Activated naive CD4-positive, alpha-beta T cell treated with anti-CD3 and anti-CD28 coated beads, Interleukin-2, amount 10 ng/mL, durations not matched to agents 7 days and 5 days (primary cell): ENCODE measurements around the gene TSC2.

Experiments
- CTCF ChIA-PET: fragments of 350-600 bp; sonication (Branson Sonifier 250); formaldehyde crosslinking; loops from one replicate; lab custom pipeline; 2021; ENCODE audit warnings: antibody characterized with exemption; lab: Charles Lee
- DNase-seq: peaks from one replicate; pipeline ENCODE4 v3.0.0-alpha.2; 2020
- H3K27ac Mint-ChIP-seq: one replicate; pipeline ENCODE4 v1.8.0; 2021; ENCODE audit warnings: mild to moderate bottlenecking, moderate library complexity, mixed read lengths
- H3K27me3 Mint-ChIP-seq: one replicate; pipeline ENCODE4 v1.8.0; 2021; ENCODE audit warnings: mild to moderate bottlenecking, mixed read lengths
- H3K36me3 Mint-ChIP-seq: one replicate; pipeline ENCODE4 v1.8.0; 2021; ENCODE audit warnings: mixed read lengths
- H3K4me1 Mint-ChIP-seq: one replicate; pipeline ENCODE4 v1.8.0; 2021; ENCODE audit warnings: mixed read lengths
- H3K4me3 Mint-ChIP-seq: one replicate; pipeline ENCODE4 v1.8.0; 2021; ENCODE audit warnings: mild to moderate bottlenecking, moderate library complexity, mixed read lengths
- H3K9me3 Mint-ChIP-seq: one replicate; pipeline ENCODE4 v1.8.0; 2021; ENCODE audit warnings: mixed read lengths

Gene TSC2

GRCh38 chr16:2070576-2071453 lies 23.0 kb downstream of the TSC2 start:
- Mint-ChIP-seq H3K36me3 (peaks cover 16% of the 10 kb centered on the region), H3K4me3 (no peak overlapping the region), H3K27me3 (no peaks in the 10 kb centered on the region), H3K4me1 (no peaks in the 10 kb centered on the region), H3K9me3 (no peaks in the 10 kb centered on the region), H3K27ac (peak overlapping the region; percentile 50)
- no peak for DNase-seq
- CTCF ChIA-PET = no interaction called here

DNA sequence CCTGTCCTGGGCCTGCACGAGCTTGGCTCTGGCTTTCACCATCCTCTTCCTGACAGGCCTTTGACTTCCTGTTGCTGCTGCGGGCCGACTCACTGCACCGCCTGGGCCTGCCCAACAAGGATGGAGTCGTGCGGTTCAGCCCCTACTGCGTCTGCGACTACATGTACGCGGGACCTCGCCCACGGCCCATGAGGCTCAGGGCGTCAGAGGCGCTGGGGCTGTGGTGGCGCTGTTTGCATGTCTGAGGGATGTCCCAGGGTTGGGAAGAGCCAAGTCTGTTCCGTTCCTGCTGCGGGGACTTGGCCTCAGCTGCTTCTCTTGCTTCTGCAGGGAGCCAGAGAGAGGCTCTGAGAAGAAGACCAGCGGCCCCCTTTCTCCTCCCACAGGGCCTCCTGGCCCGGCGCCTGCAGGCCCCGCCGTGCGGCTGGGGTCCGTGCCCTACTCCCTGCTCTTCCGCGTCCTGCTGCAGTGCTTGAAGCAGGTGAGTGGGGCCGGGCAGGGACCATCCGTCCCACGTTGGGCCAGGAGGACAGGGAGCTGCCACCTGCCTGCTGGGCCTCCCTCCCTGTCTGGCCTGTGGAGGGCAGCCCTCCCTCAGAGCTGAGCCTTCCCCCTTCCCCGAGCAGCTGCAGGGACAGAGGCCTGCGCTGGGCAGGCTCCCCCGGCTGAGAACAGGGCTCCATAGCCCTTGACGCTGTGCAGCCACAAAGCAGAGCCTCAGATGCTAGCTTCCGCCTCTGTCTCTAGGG lies 23.8 kb downstream of the TSC2 start:
- DNase-seq = no peak
- no peaks in the 10 kb centered on the region for H3K27me3 Mint-ChIP-seq
- CTCF ChIA-PET = no interaction called here
- H3K36me3 Mint-ChIP-seq = peaks cover 10% of the 10 kb centered on the region
- H3K9me3 Mint-ChIP-seq = no peaks in the 10 kb centered on the region
- H3K4me3 Mint-ChIP-seq = no peak overlapping the region
- peak overlapping the region; percentile 65 for H3K27ac Mint-ChIP-seq
- no peaks in the 10 kb centered on the region for H3K4me1 Mint-ChIP-seq

DNA sequence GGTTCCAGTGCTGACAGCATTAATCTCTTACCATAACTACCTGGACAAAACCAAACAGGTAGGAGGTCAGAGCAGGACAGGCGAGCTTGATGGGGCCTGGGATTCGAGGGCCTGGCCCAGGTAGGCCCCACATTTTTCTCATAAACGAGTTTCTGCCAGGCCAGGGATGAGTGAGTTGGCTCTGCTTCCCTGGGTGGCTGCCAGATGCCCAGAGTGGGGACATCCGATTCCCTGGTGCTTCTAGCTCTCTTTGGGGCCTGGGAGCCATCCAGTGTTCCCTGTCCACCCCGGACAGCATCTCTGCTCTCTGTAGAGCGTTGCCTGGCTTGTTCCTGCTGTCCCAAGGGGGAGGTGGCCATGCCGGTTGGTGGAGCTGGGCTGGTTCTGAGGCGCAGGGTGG lies 25.1 kb downstream of the TSC2 start:
- Mint-ChIP-seq H3K4me1 (no peaks in the 10 kb centered on the region), H3K36me3 (peaks cover 9% of the 10 kb centered on the region), H3K4me3 (no peak overlapping the region), H3K27me3 (no peaks in the 10 kb centered on the region), H3K9me3 (no peaks in the 10 kb centered on the region), H3K27ac (no peak overlapping the region)
- DNase-seq = no peak
- CTCF ChIA-PET = no interaction called here

DNA sequence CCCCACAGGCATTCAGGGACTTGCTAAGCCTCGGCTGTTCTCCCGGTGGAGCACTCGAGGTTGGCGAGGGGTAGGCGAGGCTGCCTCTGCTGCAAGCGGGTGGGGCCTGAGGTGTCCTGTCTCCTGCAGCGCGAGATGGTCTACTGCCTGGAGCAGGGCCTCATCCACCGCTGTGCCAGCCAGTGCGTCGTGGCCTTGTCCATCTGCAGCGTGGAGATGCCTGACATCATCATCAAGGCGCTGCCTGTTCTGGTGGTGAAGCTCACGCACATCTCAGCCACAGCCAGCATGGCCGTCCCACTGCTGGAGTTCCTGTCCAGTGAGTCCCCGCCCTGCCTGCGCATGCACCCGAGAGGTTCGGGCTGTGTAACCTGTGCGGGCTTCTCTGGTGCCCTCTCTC lies 26.3 kb downstream of the TSC2 start:
- Mint-ChIP-seq H3K36me3 (peaks cover 6% of the 10 kb centered on the region), H3K27me3 (no peaks in the 10 kb centered on the region), H3K4me3 (no peak overlapping the region), H3K27ac (no peak overlapping the region), H3K9me3 (no peaks in the 10 kb centered on the region), H3K4me1 (no peaks in the 10 kb centered on the region)
- CTCF ChIA-PET = no interaction called here
- DNase-seq = no peak

DNA sequence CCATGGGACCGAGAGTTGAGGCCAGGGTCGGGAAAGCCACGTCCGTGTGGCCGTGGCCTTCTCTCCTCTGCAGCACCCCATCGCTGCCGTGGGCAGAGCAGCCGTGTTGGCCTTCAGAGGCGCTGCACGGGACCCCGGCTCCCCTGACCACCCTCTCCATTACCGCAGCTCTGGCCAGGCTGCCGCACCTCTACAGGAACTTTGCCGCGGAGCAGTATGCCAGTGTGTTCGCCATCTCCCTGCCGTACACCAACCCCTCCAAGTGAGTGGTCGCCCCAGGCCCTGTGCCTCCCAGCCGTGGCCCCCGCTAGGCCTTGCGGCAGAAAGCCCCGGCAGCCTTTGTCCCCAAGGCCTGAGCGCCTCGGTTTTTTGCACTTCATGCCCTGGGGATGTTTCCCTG lies 27.8 kb downstream of the TSC2 start:
- DNase-seq = no peak
- Mint-ChIP-seq H3K4me1 (no peaks in the 10 kb centered on the region), H3K27ac (no peak overlapping the region), H3K9me3 (no peaks in the 10 kb centered on the region), H3K27me3 (no peaks in the 10 kb centered on the region), H3K36me3 (peaks cover 6% of the 10 kb centered on the region), H3K4me3 (no peak overlapping the region)
- CTCF ChIA-PET = no interaction called here

DNA sequence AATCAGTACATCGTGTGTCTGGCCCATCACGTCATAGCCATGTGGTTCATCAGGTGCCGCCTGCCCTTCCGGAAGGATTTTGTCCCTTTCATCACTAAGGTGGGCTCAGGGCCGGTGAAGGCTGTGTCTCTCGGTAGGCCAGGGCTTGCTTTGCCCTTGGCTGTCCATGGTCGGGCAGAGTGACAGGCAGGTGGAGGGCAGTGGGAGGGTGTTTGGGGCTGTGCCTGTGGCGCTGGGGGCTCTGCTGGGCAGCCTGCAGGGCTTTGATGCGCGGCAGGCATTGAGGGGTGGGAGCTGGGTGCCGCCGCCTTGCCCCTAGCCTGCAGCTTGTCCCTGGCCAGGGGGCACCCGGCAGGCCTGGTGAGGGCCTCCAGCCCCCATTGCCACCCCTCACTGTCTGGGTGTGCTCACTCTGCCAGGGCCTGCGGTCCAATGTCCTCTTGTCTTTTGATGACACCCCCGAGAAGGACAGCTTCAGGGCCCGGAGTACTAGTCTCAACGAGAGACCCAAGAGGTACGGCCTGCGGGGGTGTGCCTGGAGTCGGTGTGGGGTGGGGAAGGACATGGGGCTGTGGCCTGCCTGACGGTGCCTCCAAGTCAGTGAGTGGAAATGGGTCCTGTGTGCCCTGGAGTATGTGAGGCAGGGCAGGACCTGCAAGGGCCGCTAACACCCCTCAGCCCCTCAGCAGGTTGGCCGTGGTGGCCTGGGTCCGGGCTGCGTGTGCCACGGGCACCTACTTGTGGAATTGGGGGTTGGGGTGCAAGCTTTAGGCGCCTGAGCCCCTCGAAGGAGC lies 28.5 kb downstream of the TSC2 start:
- Mint-ChIP-seq H3K27me3 (no peaks in the 10 kb centered on the region), H3K4me1 (no peaks in the 10 kb centered on the region), H3K4me3 (no peak overlapping the region), H3K36me3 (peaks cover 6% of the 10 kb centered on the region), H3K27ac (no peak overlapping the region), H3K9me3 (no peaks in the 10 kb centered on the region)
- DNase-seq = no peak
- CTCF ChIA-PET = no interaction called here

DNA sequence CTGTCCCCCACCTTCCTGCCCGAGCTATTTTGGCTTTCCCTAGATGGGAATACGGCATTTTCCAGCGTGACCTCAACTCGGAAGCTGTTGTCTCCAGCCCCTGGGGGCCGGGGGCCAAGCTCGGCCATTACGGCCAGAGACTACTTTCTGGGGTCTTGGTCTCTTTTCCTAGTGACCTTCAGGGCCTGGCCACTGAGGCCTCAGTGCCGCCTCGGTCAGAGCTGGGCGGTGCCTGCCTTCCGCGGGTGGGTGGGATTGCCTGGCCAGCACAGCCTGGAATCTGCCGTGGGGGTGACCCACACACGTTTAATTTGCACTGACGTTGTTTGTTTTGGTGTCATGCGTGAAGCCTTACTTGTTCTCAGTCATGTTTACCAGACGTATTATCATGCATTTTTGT lies 29.2 kb downstream of the TSC2 start:
- DNase-seq = no peak
- Mint-ChIP-seq H3K4me1 (no peaks in the 10 kb centered on the region), H3K4me3 (no peak overlapping the region), H3K27me3 (no peaks in the 10 kb centered on the region), H3K36me3 (peaks cover 6% of the 10 kb centered on the region), H3K27ac (no peak overlapping the region), H3K9me3 (no peaks in the 10 kb centered on the region)
- CTCF ChIA-PET = no interaction called here

- CTCF ChIA-PET = no interaction called here
- Mint-ChIP-seq H3K9me3 (no peaks in the 10 kb centered on the region), H3K36me3 (peaks cover 9% of the 10 kb centered on the region), H3K4me3 (no peak overlapping the region), H3K27me3 (no peaks in the 10 kb centered on the region), H3K4me1 (no peaks in the 10 kb centered on the region), H3K27ac (no peak overlapping the region)
- DNase-seq = no peak
Observed at GRCh38 chr16:2077696-2078095, 29.9 kb downstream of the TSC2 start.

DNA sequence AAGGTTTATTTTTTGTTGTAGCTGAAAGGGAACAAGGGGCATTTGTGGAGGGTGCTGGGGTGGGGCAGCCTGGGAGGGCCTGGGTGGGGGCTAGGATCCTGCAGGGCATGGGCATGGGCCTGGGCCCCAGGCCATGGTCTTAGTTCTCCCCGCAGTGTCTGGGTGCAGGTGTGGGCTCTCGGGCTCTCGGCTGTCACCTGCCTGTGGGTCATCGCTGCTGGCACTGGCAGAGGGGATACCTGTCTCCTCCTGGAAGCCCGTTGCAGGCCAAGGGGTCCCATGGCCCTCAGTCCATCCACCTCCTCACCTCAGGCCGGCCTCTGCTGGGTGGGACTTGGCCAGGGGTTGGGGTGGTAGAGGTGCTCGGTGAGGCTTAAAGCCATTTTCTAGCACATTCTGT lies 30.3 kb downstream of the TSC2 start:
- DNase-seq = no peak
- no peak overlapping the region for H3K4me3 Mint-ChIP-seq
- H3K9me3 Mint-ChIP-seq = no peaks in the 10 kb centered on the region
- H3K27me3 Mint-ChIP-seq = no peaks in the 10 kb centered on the region
- CTCF ChIA-PET = no interaction called here
- H3K27ac Mint-ChIP-seq = no peak overlapping the region
- peaks cover 9% of the 10 kb centered on the region for H3K36me3 Mint-ChIP-seq
- H3K4me1 Mint-ChIP-seq = no peaks in the 10 kb centered on the region

DNA sequence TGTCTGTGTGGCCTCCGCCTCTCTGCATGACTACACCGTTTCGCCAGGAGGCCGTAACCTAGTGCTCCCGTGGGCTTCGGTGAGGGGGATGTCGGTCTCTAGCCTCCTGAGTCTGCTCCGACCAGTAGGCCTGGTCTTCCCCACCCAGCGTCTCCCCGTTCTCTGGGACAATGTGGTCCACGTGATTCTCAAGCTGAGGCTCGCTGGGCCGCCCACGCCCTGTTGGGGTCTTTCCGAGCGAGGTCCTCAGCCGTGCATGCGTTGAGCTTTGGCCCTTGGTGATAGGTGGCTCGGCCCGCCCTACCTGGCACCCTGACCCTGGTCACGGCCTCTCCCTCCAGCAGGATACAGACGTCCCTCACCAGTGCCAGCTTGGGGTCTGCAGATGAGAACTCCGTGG lies 30.9 kb downstream of the TSC2 start:
- H3K27me3 Mint-ChIP-seq = no peaks in the 10 kb centered on the region
- peaks cover 8% of the 10 kb centered on the region for H3K36me3 Mint-ChIP-seq
- H3K4me1 Mint-ChIP-seq = no peaks in the 10 kb centered on the region
- H3K4me3 Mint-ChIP-seq = no peak overlapping the region
- no peak overlapping the region for H3K27ac Mint-ChIP-seq
- H3K9me3 Mint-ChIP-seq = no peaks in the 10 kb centered on the region
- CTCF ChIA-PET = interaction anchor here (0.7 kb wide), 1 partner anchor 74 kb away, joined by 3 read pairs; no protein-coding TSS in a partner anchor
- no peak for DNase-seq

GRCh38 chr16:2079311-2079800 lies 31.6 kb downstream of the TSC2 start:
- Mint-ChIP-seq H3K27ac (no peak overlapping the region), H3K9me3 (no peaks in the 10 kb centered on the region), H3K4me3 (no peak overlapping the region), H3K4me1 (no peaks in the 10 kb centered on the region), H3K27me3 (no peaks in the 10 kb centered on the region), H3K36me3 (peaks cover 7% of the 10 kb centered on the region)
- no peak for DNase-seq
- CTCF ChIA-PET = interaction anchor here (0.7 kb wide), 1 partner anchor 75 kb away, joined by 3 read pairs; no protein-coding TSS in a partner anchor

DNA sequence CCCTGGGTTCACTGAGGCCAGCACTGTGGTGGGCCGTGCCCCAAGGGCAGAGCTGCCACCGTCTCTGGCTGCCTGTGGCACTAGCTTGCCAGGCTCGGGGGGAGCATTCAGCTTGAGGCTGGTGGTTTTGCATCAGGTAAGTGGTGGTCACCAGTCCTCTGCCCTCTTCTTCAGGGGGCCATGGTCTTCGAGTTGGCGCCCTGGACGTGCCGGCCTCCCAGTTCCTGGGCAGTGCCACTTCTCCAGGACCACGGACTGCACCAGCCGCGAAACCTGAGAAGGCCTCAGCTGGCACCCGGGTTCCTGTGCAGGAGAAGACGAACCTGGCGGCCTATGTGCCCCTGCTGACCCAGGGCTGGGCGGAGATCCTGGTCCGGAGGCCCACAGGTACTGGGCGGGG lies 32.2 kb downstream of the TSC2 start:
- CTCF ChIA-PET = interaction anchor here (0.6 kb wide), 1 partner anchor 61 kb away, joined by 3 read pairs; no protein-coding TSS in a partner anchor
- DNase-seq = no peak
- no peak overlapping the region for H3K27ac Mint-ChIP-seq

GRCh38 chr16:2081201-2082084 lies 33.7 kb downstream of the TSC2 start:
- H3K9me3 Mint-ChIP-seq = no peaks in the 10 kb centered on the region
- H3K4me3 Mint-ChIP-seq = no peak overlapping the region
- peaks cover 4% of the 10 kb centered on the region for H3K36me3 Mint-ChIP-seq
- CTCF ChIA-PET = no interaction called here
- H3K27ac Mint-ChIP-seq = no peak overlapping the region
- no peak for DNase-seq
- no peaks in the 10 kb centered on the region for H3K27me3 Mint-ChIP-seq
- H3K4me1 Mint-ChIP-seq = no peaks in the 10 kb centered on the region

More for the DNA sequence above, 32.2 kb downstream of the TSC2 start:
- Mint-ChIP-seq H3K27me3 (no peaks in the 10 kb centered on the region), H3K36me3 (peaks cover 4% of the 10 kb centered on the region), H3K4me1 (no peaks in the 10 kb centered on the region), H3K4me3 (no peak overlapping the region), H3K9me3 (no peaks in the 10 kb centered on the region)
